ENCODE data around the gene MAPK11. TPM values are rescaled to one million over a fixed set of nuclear protein-coding genes. Genes with fewer than 3 reads are reported as not detected.
A peak's percentile ranks its signal among the peaks of the same experiment; 100 is the strongest.

MAPK11 gene
- total and polyA plus RNA-seq, 2 donors (not counting 1 experiment from before 2014, with no cell fraction given), result 8.1 to 9.9 TPM

GRCh38 chr22:50307890-50308596, 37.9 kb upstream of the MAPK11 start:
- ATAC-seq (ENCODE audit: low read depth), result no peak
- H3K9ac ChIP-seq (ENCODE audit: low read length), result no peak overlapping the region
- H3K36me3 ChIP-seq (replicated peaks in 1 of 2; ENCODE audit: control extremely low read depth in 1 of 2, control insufficient read depth in 1 of 2, extremely low read depth in 1 of 2, insufficient read depth in 2 of 2, low read length in 1 of 2), result no peaks in the 10 kb centered on the region
- WGBS (ENCODE audit: insufficient coverage), result 40% methylated on average over 17 of the region's 19 CpGs
- H3K4me3 ChIP-seq (ENCODE audit: control extremely low read depth in 1 of 5, extremely low read depth in 1 of 5, insufficient read depth in 1 of 5, low read depth in 2 of 5, low read length in 4 of 5), result no peak overlapping the region
- intact Hi-C loops (cut with micrococcal nuclease), result no loop called here
- no peaks in the 10 kb centered on the region for H3K79me2 ChIP-seq (ENCODE audit: control insufficient read depth, insufficient read depth, low read length)
- H3K27ac ChIP-seq (ENCODE audit: low read length in 2 of 2), result no peak overlapping the region
- Mint-ChIP-seq H3K27ac (peak overlapping the region; percentile 87), H3K27me3 (peaks cover 5% of the 10 kb centered on the region), H3K4me1 (peaks cover 35% of the 10 kb centered on the region), H3K4me3 (peak overlapping the region; percentile 78), H3K9me3 (ENCODE audit: insufficient read depth) (no peaks in the 10 kb centered on the region)
- peaks cover 0 to 6% (median 0%) of the 10 kb centered on the region in 3 donors for H3K9me3 ChIP-seq (ENCODE audit: control extremely low read depth in 1 of 3, control insufficient read depth in 2 of 3, insufficient read depth in 1 of 3, low read length in 2 of 3)
- no peak overlapping the region for H2AFZ ChIP-seq (ENCODE audit: insufficient read depth, low read depth, low read length, poor library complexity, severe bottlenecking)
- peaks cover 0 to 28% (median 7%) of the 10 kb centered on the region in 4 experiments for H3K27me3 ChIP-seq (replicated peaks in 1 of 4; ENCODE audit: control extremely low read depth in 1 of 4, control insufficient read depth in 3 of 4, insufficient read depth in 4 of 4, low read length in 3 of 4)
- no peaks in the 10 kb centered on the region for H4K20me1 ChIP-seq (ENCODE audit: control insufficient read depth, insufficient read depth, low read length, poor library complexity, severe bottlenecking)
- POLR2A ChIA-PET, result interaction anchor here (0.6 to 6.1 kb wide), 3 partner anchors 14 to 372 kb away, joined by 3 to 53 read pairs (median 5); no protein-coding TSS in a partner anchor
- peaks cover 56 to 71% of the 10 kb centered on the region in 2 donors for H3K4me1 ChIP-seq (ENCODE audit: control insufficient read depth in 2 of 2, insufficient read depth in 2 of 2, low read length in 2 of 2)
- H3K4me2 ChIP-seq (replicated peaks; ENCODE audit: low read depth, low read length, poor library complexity, severe bottlenecking), result peak overlapping the region; percentile 48
- no peak for DNase-seq
- CTCF ChIA-PET, result no interaction called here
- no peak for TF ChIP-seq EZH2 (IDR thresholded peaks at IDR 0.05; ENCODE audit: borderline replicate concordance, insufficient read depth, low read depth, low read length, poor library complexity, severe bottlenecking)
- TF ChIP-seq CTCF (IDR thresholded peaks at IDR 0.05), result no peak

All from B cell (primary cell).